AML-193 (cell line): ENCODE results near the gene HNF1A.
A peak's percentile ranks its signal among the peaks of the same experiment; 100 is the strongest.

ENCODE experiments used
- DNase-seq, 2 experiments: peaks; one replicate each; lab custom pipeline; 2025; lab: John Stamatoyannopoulos, UW

Gene HNF1A

DNA sequence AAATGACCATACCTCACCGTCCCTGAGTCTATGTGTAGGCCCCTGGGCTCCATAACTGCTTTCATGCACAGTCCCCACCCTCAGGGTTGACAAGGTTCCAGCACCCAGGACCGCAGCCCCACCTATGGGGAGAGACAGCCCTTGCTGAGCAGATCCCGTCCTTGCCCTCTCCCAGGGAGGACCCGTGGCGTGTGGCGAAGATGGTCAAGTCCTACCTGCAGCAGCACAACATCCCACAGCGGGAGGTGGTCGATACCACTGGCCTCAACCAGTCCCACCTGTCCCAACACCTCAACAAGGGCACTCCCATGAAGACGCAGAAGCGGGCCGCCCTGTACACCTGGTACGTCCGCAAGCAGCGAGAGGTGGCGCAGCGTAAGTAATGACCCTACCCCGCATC, 10.3 kb downstream of the HNF1A start:
- no peak for DNase-seq

- no peak for DNase-seq
Observed at GRCh38 chr12:120989687-120990086, 11.3 kb downstream of the HNF1A start.

GRCh38 chr12:120990487-120991055, 12.2 kb downstream of the HNF1A start:
- no peak for DNase-seq

GRCh38 chr12:120991965-120992364, 13.6 kb downstream of the HNF1A start:
- no peak for DNase-seq

- DNase-seq = no peak
Observed at GRCh38 chr12:120992989-120993388, 14.6 kb downstream of the HNF1A start.

GRCh38 chr12:120993496-120993895, 15.2 kb downstream of the HNF1A start:
- DNase-seq = no peak

DNA sequence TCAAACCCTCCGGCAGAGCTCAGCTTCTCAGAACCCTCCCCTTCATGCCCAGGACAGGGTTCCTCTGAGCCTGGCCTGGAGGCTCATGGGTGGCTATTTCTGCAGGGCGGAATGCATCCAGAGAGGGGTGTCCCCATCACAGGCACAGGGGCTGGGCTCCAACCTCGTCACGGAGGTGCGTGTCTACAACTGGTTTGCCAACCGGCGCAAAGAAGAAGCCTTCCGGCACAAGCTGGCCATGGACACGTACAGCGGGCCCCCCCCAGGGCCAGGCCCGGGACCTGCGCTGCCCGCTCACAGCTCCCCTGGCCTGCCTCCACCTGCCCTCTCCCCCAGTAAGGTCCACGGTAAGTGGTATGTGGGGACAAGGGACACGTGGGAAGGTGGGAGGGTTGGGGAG, 15.7 kb downstream of the HNF1A start:
- DNase-seq = no peak

- DNase-seq = no peak
Observed at GRCh38 chr12:120994589-120995337, 16.4 kb downstream of the HNF1A start.

DNA sequence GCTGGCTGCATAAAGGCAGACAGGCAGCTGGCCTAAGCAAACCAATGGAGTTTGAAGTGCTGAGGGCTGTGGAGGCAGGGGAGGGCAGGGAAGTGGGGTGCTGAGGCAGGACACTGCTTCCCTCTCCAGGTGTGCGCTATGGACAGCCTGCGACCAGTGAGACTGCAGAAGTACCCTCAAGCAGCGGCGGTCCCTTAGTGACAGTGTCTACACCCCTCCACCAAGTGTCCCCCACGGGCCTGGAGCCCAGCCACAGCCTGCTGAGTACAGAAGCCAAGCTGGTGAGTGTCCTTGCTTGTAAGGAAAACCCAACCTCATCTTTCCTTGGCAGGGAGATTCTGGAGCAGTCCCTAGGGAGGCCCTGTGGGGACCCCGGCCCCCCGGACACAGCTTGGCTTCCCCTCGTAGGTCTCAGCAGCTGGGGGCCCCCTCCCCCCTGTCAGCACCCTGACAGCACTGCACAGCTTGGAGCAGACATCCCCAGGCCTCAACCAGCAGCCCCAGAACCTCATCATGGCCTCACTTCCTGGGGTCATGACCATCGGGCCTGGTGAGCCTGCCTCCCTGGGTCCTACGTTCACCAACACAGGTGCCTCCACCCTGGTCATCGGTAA, 17.9 kb downstream of the HNF1A start:
- DNase-seq = no peak

DNA sequence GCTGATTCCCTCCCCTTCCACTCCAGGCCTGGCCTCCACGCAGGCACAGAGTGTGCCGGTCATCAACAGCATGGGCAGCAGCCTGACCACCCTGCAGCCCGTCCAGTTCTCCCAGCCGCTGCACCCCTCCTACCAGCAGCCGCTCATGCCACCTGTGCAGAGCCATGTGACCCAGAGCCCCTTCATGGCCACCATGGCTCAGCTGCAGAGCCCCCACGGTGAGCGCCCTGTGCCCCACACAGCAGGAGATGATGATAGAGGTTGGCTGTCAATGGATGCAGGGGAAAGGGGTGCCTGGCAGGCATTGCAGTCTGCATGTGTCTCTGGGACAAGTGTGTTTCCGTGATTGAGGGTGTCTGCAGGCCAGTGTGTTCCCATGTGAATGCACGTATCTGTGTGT, 19.1 kb downstream of the HNF1A start:
- DNase-seq = no peak

DNA sequence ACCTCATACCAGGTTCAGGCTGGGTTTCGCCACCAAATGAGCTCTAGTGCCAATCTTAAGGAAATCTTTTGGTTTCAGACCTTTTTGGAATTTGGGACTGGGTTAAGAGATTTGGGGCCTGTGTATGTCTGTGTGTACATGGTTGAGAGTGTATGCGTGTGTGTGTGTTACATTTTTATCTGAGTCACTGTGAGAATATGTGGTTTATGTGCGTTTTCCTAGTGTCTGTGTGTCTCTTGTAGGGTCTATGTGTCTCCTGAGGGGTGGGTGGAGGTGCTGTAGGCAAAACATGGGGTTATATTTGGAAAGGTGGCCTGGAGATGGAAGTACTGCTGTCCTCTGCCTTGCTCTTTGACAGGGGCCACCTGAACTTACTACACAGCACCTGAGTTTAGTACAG, 20.1 kb downstream of the HNF1A start:
- DNase-seq = no peak

- no peak for DNase-seq
Observed at GRCh38 chr12:120999191-121000120, 21.1 kb downstream of the HNF1A start.

GRCh38 chr12:121000530-121000929, 22.2 kb downstream of the HNF1A start:
- no peak for DNase-seq

GRCh38 chr12:121001060-121001459, 22.7 kb downstream of the HNF1A start:
- no peak for DNase-seq

DNA sequence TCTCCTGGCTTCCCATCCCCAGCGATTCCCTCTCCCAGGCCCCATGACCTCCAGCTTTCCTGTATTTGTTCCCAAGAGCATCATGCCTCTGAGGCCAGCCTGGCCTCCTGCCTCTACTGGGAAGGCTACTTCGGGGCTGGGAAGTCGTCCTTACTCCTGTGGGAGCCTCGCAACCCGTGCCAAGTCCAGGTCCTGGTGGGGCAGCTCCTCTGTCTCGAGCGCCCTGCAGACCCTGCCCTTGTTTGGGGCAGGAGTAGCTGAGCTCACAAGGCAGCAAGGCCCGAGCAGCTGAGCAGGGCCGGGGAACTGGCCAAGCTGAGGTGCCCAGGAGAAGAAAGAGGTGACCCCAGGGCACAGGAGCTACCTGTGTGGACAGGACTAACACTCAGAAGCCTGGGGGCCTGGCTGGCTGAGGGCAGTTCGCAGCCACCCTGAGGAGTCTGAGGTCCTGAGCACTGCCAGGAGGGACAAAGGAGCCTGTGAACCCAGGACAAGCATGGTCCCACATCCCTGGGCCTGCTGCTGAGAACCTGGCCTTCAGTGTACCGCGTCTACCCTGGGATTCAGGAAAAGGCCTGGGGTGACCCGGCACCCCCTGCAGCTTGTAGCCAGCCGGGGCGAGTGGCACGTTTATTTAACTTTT, 23.6 kb downstream of the HNF1A start:
- DNase-seq = no peak

- DNase-seq = peak in 1 of 2 experiments; percentile 5
Observed at GRCh38 chr12:121003650-121004049, 25.3 kb downstream of the HNF1A start.

DNA sequence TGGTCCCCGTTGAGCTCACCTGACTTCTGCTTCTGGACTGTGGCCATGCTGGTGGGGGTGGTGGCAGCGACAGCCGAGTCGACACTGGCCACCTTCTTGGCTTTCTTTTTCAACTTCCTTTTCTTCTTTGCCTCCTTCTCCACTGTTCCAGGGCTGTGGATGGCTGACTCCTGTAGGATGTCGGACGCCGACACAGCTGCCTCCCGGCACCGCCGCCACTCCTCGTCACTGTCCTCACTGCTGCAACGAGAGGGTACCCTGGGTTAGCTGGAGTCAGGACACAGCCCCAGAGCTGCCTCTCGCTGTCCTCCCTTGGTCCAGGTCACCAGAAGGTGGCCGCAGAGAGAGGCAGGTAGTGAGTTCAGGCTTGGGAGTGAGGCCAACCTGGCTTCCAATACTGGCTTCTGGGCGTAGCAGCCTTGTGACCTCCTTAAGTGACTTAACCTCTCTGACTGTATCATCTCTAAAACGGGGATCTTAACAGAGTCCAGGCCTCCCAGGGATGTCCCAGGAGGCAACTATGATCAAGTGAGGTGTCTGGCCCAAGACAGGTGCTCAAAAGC, 26.0 kb downstream of the HNF1A start:
- DNase-seq = no peak

DNA sequence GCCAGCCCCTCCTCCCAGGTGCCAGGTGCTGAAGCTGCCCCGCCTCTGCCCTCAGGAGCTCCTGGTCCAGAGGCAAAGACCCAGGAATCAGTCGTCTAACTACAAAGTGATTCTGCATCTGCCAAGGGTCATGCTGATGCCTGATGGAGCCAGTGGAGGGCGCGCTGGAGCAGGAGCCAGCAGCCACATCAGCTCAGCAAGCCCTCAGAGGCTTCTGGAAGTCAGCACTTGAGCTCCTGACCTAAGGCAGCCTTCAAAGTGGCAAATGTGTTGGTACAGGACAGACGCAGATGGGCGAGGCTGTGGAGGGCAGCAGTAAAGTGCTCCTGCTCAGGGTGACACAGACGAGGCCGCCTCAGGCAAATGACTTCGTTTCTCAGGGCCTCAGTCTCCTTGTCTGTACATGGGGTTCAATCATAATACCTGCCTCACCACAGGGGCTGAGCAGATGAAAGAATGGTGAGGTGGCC, 27.0 kb downstream of the HNF1A start:
- DNase-seq = peak; percentile 41 to 47

DNA sequence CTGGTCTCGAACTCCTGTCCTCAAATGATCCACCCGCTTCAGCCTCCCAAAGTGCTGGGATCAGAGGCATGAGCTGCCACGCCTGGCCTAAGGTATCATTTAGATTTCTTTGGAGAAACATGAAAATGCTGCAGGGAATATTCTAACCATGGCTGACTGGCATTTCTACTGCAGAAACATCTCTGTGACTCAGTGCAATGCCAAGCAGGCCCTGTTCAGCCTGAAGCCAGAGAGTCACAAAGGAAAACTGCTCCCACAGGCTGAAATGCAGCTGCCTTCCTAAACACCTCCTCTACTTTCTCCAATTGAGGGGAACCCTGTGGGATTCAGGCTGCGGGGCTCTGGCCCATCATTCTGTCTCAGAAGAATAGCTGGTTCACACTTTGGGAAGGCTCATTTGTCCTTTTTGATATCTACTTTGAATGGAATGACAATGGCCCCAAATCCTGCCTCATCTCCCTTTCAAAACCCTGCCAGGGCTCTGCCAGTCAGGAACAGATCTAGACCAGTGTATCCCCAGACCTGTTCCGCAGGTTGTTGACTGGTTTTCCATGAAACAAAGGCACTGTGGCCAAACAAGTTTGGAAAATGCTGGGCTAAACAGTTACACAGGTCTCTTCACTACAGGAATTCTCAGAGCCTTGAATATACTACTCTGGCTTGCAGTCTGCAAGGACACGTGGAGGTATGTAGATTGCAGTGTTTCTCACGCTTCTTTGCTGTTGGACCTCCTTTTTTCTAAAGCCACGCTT, 30.2 kb downstream of the HNF1A start:
- DNase-seq = no peak

- peak; percentile 8 to 31 for DNase-seq
Observed at GRCh38 chr12:121009741-121010140, 31.4 kb downstream of the HNF1A start.

DNA sequence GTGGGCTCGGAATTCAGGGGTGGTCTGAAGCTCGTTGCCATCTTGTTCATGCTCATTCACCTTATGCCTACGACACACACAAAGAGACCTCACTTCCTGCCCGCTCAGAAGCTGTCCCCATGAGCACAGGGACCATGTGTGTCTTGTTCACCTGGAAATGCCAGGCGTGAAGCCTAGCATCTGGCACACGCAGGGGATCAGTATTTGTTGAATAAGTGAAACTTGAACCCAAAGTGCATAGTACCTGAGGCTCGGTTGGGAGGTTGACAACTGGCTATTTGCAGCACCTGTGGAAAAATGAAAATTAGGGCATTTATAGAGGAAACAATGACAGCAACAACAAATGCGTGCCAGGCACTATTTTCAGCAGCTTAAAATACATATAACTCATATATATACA, 32.5 kb downstream of the HNF1A start:
- DNase-seq = no peak
